Measurements from ENCODE around the gene EIF4B. TPM values are rescaled to one million over a fixed set of nuclear protein-coding genes. Genes with fewer than 3 reads are reported as not detected.

EIF4B gene
- polyA plus RNA-seq, 1 donor: 448 TPM

- DNase-seq: no peak
These were observed 64.7 kb downstream of the EIF4B start for GRCh38 chr12:53070877-53071492.

- DNase-seq: peak; percentile 94
These were observed 65.6 kb downstream of the EIF4B start for GRCh38 chr12:53071591-53072551.

- peak; percentile 62 for DNase-seq
These were observed 67.6 kb downstream of the EIF4B start for GRCh38 chr12:53073881-53074280.

GRCh38 chr12:53074283-53074998, 68.2 kb downstream of the EIF4B start:
- peak; percentile 32 for DNase-seq

GRCh38 chr12:53074999-53075370, 68.7 kb downstream of the EIF4B start:
- no peak for DNase-seq

GRCh38 chr12:53076461-53076860, 70.2 kb downstream of the EIF4B start:
- DNase-seq: no peak

GRCh38 chr12:53077030-53077429, 70.8 kb downstream of the EIF4B start:
- DNase-seq: no peak

- DNase-seq: no peak
These were observed 72.4 kb downstream of the EIF4B start for GRCh38 chr12:53078425-53079225.

- peak; percentile 96 for DNase-seq
These were observed 73.2 kb downstream of the EIF4B start, which contains the start of gene SPRYD3 for GRCh38 chr12:53079226-53080117. SPRYD3 (minus strand) TSS chr12:53079390; CDS start chr12:53079333, 57 bp downstream.

GRCh38 chr12:53082637-53083175, 76.5 kb downstream of the EIF4B start:
- no peak for DNase-seq

GRCh38 chr12:53086361-53086760, 80.1 kb downstream of the EIF4B start:
- DNase-seq: no peak

- no peak for DNase-seq
These were observed 83.8 kb downstream of the EIF4B start for GRCh38 chr12:53090105-53090504.

GRCh38 chr12:53090554-53090953, 84.3 kb downstream of the EIF4B start:
- DNase-seq: no peak

- DNase-seq: no peak
These were observed 85.5 kb downstream of the EIF4B start for GRCh38 chr12:53091756-53092155.

Other genes starting within 250 kb of the EIF4B start
- gene KRT76, start 229.1 kb upstream of the EIF4B start, polyA plus RNA-seq (ENCODE audit: insufficient read length): not detected
- gene KRT3, start 210.3 kb upstream of the EIF4B start, polyA plus RNA-seq (ENCODE audit: insufficient read length): not detected
- gene KRT4, start 192.3 kb upstream of the EIF4B start, polyA plus RNA-seq (ENCODE audit: insufficient read length): not detected
- 0.41 TPM for gene KRT79, start 172.1 kb upstream of the EIF4B start, polyA plus RNA-seq (ENCODE audit: insufficient read length)
- not detected for gene KRT78, start 157.5 kb upstream of the EIF4B start, polyA plus RNA-seq (ENCODE audit: insufficient read length)
- 2.1 TPM for gene KRT8, start 101.4 kb upstream of the EIF4B start, polyA plus RNA-seq (ENCODE audit: insufficient read length)
- 2.7 TPM for gene KRT18, start 57.3 kb upstream of the EIF4B start, polyA plus RNA-seq (ENCODE audit: insufficient read length)
- 124 TPM for gene TNS2, start 43.6 kb downstream of the EIF4B start, polyA plus RNA-seq (ENCODE audit: insufficient read length)
- gene SPRYD3, start 72.9 kb downstream of the EIF4B start, polyA plus RNA-seq (ENCODE audit: insufficient read length): 17.4 TPM
- 49.2 TPM for gene IGFBP6, start 91.2 kb downstream of the EIF4B start, polyA plus RNA-seq (ENCODE audit: insufficient read length)
- gene SOAT2, start 97.0 kb downstream of the EIF4B start, polyA plus RNA-seq (ENCODE audit: insufficient read length): 0.10 TPM
- 28.3 TPM for gene ZNF740, start 174.3 kb downstream of the EIF4B start, polyA plus RNA-seq (ENCODE audit: insufficient read length)
- gene CSAD, start 174.5 kb downstream of the EIF4B start, polyA plus RNA-seq (ENCODE audit: insufficient read length): 60.7 TPM
- 0.76 TPM for gene ITGB7, start 200.8 kb downstream of the EIF4B start, polyA plus RNA-seq (ENCODE audit: insufficient read length)
- 24.8 TPM for gene RARG, start 225.8 kb downstream of the EIF4B start, polyA plus RNA-seq (ENCODE audit: insufficient read length)

All from hindlimb muscle (tissue), 1 donor.